SK-N-SH (cell line): ENCODE data around the gene NDUFA9. TPM values are rescaled to one million over a fixed set of nuclear protein-coding genes. Genes with fewer than 3 reads are reported as not detected.

Experiments
- CTCF ChIA-PET: fragments of 300-600, 350-600 bp; formaldehyde crosslinking; extraction: SDS; loops from one replicate; lab custom pipeline; 2021; lab: Yijun Ruan, JAX
- POLR2A ChIA-PET: fragments of 350-600 bp; sonication (Branson Sonifier 250); formaldehyde crosslinking; extraction: SDS; loops from one replicate; lab custom pipeline; 2020; ENCODE audit warnings: antibody characterized with exemption, inconsistent platforms; lab: Yijun Ruan, JAX
- DNase-seq: peaks from one replicate; pipeline ENCODE4 v3.0.0; 2012
- H2AFZ ChIP-seq: fragments of 200-600 bp; sonication (generic); 2 replicates; pipeline ENCODE4 v1.8.1; 2016; ENCODE audit warnings: antibody characterized with exemption, mild to moderate bottlenecking, low read depth
- H3F3A ChIP-seq: fragments of 200-600 bp; sonication (generic); replicated peaks from 2 replicates; pipeline ENCODE3; 2016; ENCODE audit warnings: antibody characterized with exemption, mild to moderate bottlenecking; ENCODE audit not compliant: insufficient read depth
- H3K27ac ChIP-seq, 2 experiments: fragments of 200-500 bp in 1 of 2; fragments of 200-600 bp in 1 of 2; sonication (Bioruptor generic) in 1 of 2; sonication (generic), shearing (Covaris generic) in 1 of 2; 2 replicates each; pipeline versions ENCODE4 v1.5.1 to v1.6.1; 2014 to 2016; ENCODE audit warnings: low read depth in 2 of 2, inconsistent platforms in 1 of 2, low read length in 1 of 2, mild to moderate bottlenecking in 1 of 2, mixed read lengths in 1 of 2
- H3K27me3 ChIP-seq: fragments of 200-600 bp; sonication (generic), shearing (Covaris generic); 2 replicates; pipeline ENCODE4 v1.6.1; 2016; ENCODE audit warnings: mixed run types; ENCODE audit not compliant: insufficient read depth
- H3K36me3 ChIP-seq, 2 experiments: fragments of 200-500 bp in 1 of 2; fragments of 200-600 bp in 1 of 2; sonication (Bioruptor generic) in 1 of 2; sonication (generic) in 1 of 2; replicated peaks in 1 of 2; 2 replicates each; pipeline versions ENCODE3 to v1.5.1; 2014 to 2016; ENCODE audit warnings: low read length in 1 of 2, mild to moderate bottlenecking in 1 of 2; ENCODE audit not compliant: insufficient read depth in 2 of 2, control insufficient read depth in 1 of 2
- H3K4me1 ChIP-seq, 2 experiments: fragments of 200-500 bp in 1 of 2; fragments of 200-600 bp in 1 of 2; sonication (Bioruptor generic) in 1 of 2; sonication (generic), shearing (Covaris generic) in 1 of 2; 2 replicates each; pipeline versions ENCODE4 v1.5.1 to v1.6.1; 2014 to 2016; ENCODE audit warnings: low read depth in 1 of 2, low read length in 1 of 2, mixed run types in 1 of 2; ENCODE audit not compliant: insufficient read depth in 2 of 2, control insufficient read depth in 1 of 2
- H3K4me2 ChIP-seq: fragments of 200-600 bp; sonication (generic), shearing (Covaris generic); 2 replicates; pipeline ENCODE4 v1.6.1; 2017; ENCODE audit warnings: mixed run types
- H3K4me3 ChIP-seq, 2 experiments: fragments of 200-500 bp in 1 of 2; fragments of 200-600 bp in 1 of 2; sonication (Bioruptor generic) in 1 of 2; sonication (generic), shearing (Covaris generic) in 1 of 2; 2 replicates each; pipeline versions ENCODE4 v1.5.1 to v1.8.1; 2014 to 2016; ENCODE audit warnings: low read depth in 2 of 2, inconsistent platforms in 1 of 2, low read length in 1 of 2, mild to moderate bottlenecking in 1 of 2, mixed read lengths in 1 of 2, moderate library complexity in 1 of 2
- H3K79me2 ChIP-seq: fragments of 200-600 bp; sonication (generic); 2 replicates; pipeline ENCODE4 v1.8.1; 2017; ENCODE audit warnings: mild to moderate bottlenecking; ENCODE audit not compliant: insufficient read depth
- H3K9ac ChIP-seq: fragments of 200-600 bp; sonication (generic); 2 replicates; pipeline ENCODE4 v1.6.1; 2017; ENCODE audit warnings: mixed run types
- H3K9me2 ChIP-seq: fragments of 200-600 bp; sonication (generic); 2 replicates; pipeline ENCODE4 v1.6.1; 2017; ENCODE audit warnings: mixed run types
- H3K9me3 ChIP-seq: fragments of 200-600 bp; sonication (generic); 2 replicates; pipeline ENCODE4 v1.6.1; 2017; ENCODE audit warnings: mixed run types, mild to moderate bottlenecking, moderate library complexity
- H4K20me1 ChIP-seq: fragments of 200-600 bp; sonication (generic); 2 replicates; pipeline ENCODE4 v1.6.1; 2017; ENCODE audit warnings: mild to moderate bottlenecking, mixed run types; ENCODE audit not compliant: insufficient read depth
- CTCF ChIP-seq: fragments of 200-600 bp; sonication (generic); IDR thresholded peaks from 2 replicates; pipeline ENCODE4 v1.6.1; 2017; ENCODE audit warnings: antibody characterized with exemption, mild to moderate bottlenecking, moderate library complexity
- ELF1 ChIP-seq: IDR thresholded peaks from 2 replicates; pipeline ENCODE4 v1.4.0; 2012
- EZH2phosphoT487 ChIP-seq: fragments of 200-600 bp; sonication (generic); IDR thresholded peaks from 2 replicates; pipeline ENCODE4 v1.6.1; 2017; ENCODE audit warnings: low read depth, mixed run types, mild to moderate bottlenecking, antibody characterized with exemption, moderate library complexity, borderline replicate concordance
- GABPA ChIP-seq: IDR thresholded peaks from 2 replicates; pipeline ENCODE4 v1.4.0; 2012; ENCODE audit warnings: low read depth, mild to moderate bottlenecking
- IRF3 ChIP-seq: fragments of 150-350 bp; IDR thresholded peaks from 2 replicates; pipeline ENCODE4 v1.6.1; 2016; ENCODE audit warnings: mild to moderate bottlenecking, low read depth, low read length
- MAX ChIP-seq: IDR thresholded peaks from 2 replicates; pipeline ENCODE4 v1.4.0; 2012; ENCODE audit warnings: low read depth
- MXI1 ChIP-seq: IDR thresholded peaks from 2 replicates; pipeline ENCODE4 v1.6.1; 2012; ENCODE audit warnings: mild to moderate bottlenecking, low read depth, low read length, improper control_type of control experiment
- NFIC ChIP-seq: IDR thresholded peaks from 2 replicates; pipeline ENCODE4 v1.4.0; 2012; ENCODE audit warnings: borderline replicate concordance
- NRF1 ChIP-seq: IDR thresholded peaks from 2 replicates; pipeline ENCODE4 v1.6.1; 2012; ENCODE audit warnings: low read depth, mild to moderate bottlenecking, low read length
- PBX3 ChIP-seq: IDR thresholded peaks from 2 replicates; pipeline ENCODE4; 2012
- RFX5 ChIP-seq: IDR thresholded peaks from 2 replicates; pipeline ENCODE4 v1.6.1; 2012; ENCODE audit warnings: mild to moderate bottlenecking, improper control_type of control experiment, low read length
- RXRA ChIP-seq: IDR thresholded peaks from 2 replicates; pipeline ENCODE4 v1.4.0; 2012; ENCODE audit warnings: low read depth, mild to moderate bottlenecking, borderline replicate concordance
- SIN3A ChIP-seq: IDR thresholded peaks from 2 replicates; pipeline ENCODE4 v1.6.1; 2012; ENCODE audit warnings: low read depth, mild to moderate bottlenecking, low read length, moderate library complexity, borderline replicate concordance
- TCF12 ChIP-seq: IDR thresholded peaks from 2 replicates; pipeline ENCODE4 v1.4.0; 2012
- WGBS: methylation state at CpG from one replicate; pipeline ENCODE4 v1.1.6; 2017; ENCODE audit warnings: low lambda C conversion rate; 5-methylcytosine and 5-hydroxymethylcytosine counted together
- polyA plus RNA-seq, 3 experiments: library from polyadenylated mRNA; depleted of rRNA; stranded (reverse); fragments of >200 nt; gene quantifications; 2 replicates each; pipeline ENCODE4 v1.2.3, GENCODE V29; 2012

The NDUFA9 gene
- polyA plus RNA-seq, 1 of the 3 experiments (the other 2 are of a cell fraction): 53.0 TPM

- CTCF ChIA-PET: no interaction called here
- WGBS: 77% methylated on average over 3 of the region's 3 CpGs
These were observed 32.8 kb downstream of the NDUFA9 start for GRCh38 chr12:4681732-4682131.

GRCh38 chr12:4685317-4685716, 36.4 kb downstream of the NDUFA9 start:
- Histone ChIP-seq H2AFZ (no peak overlapping the region), H3K9ac (no peak overlapping the region), H3K27me3 (no peaks in the 10 kb centered on the region), H3K9me3 (no peaks in the 10 kb centered on the region), H3F3A (no peaks in the 10 kb centered on the region), H4K20me1 (no peaks in the 10 kb centered on the region), H3K4me3 (no peak overlapping the region), H3K4me2 (no peak overlapping the region), H3K4me1 (no peaks in the 10 kb centered on the region), H3K27ac (no peak overlapping the region), H3K36me3 (peaks cover 30 to 59% of the 10 kb centered on the region in 2 experiments), H3K9me2 (no peaks in the 10 kb centered on the region), H3K79me2 (no peaks in the 10 kb centered on the region)
- ChIA-PET CTCF (interaction anchor here (1.4 kb wide), 1 partner anchor 170 kb away, joined by 4 read pairs; no protein-coding TSS in a partner anchor), POLR2A (no interaction called here)
- 89% methylated on average over 6 of the region's 8 CpGs for WGBS
- DNase-seq: no peak
- TF ChIP-seq MXI1: no peak
- TF ChIP-seq TCF12: no peak
- no peak for TF ChIP-seq SIN3A
- no peak for TF ChIP-seq PBX3
- no peak for TF ChIP-seq RFX5
- no peak for TF ChIP-seq CTCF
- TF ChIP-seq EZH2phosphoT487: no peak
- TF ChIP-seq MAX: no peak
- TF ChIP-seq GABPA: no peak
- TF ChIP-seq NRF1: no peak

More at GRCh38 chr12:4681732-4682131, 32.8 kb downstream of the NDUFA9 start:
- no peak for TF ChIP-seq MAX
- no peak for TF ChIP-seq ELF1
- TF ChIP-seq MXI1: no peak
- no peak for TF ChIP-seq RXRA
- no peak for TF ChIP-seq CTCF
- TF ChIP-seq IRF3: no peak
- no peak for TF ChIP-seq NFIC
- no peaks in the 10 kb centered on the region for H3K9me3 ChIP-seq
- no peak for DNase-seq
- H3K9me2 ChIP-seq: no peaks in the 10 kb centered on the region
- H3K9ac ChIP-seq: no peak overlapping the region
- H3K27me3 ChIP-seq: no peaks in the 10 kb centered on the region
- H3K79me2 ChIP-seq: no peaks in the 10 kb centered on the region
- H2AFZ ChIP-seq: no peak overlapping the region
- H4K20me1 ChIP-seq: no peaks in the 10 kb centered on the region
- no peak overlapping the region for H3K4me2 ChIP-seq
- H3K36me3 ChIP-seq: peaks cover 24 to 44% of the 10 kb centered on the region in 2 experiments
- POLR2A ChIA-PET: no interaction called here
- H3K4me1 ChIP-seq: no peaks in the 10 kb centered on the region
- H3F3A ChIP-seq: no peaks in the 10 kb centered on the region
- no peak overlapping the region for H3K4me3 ChIP-seq
- H3K27ac ChIP-seq: no peak overlapping the region
